ENCODE data around the gene HTR6. TPM values are rescaled to one million over a fixed set of nuclear protein-coding genes. Genes with fewer than 3 reads are reported as not detected.

HTR6 gene
- 0.09 TPM in 1 of 2 replicates, not detected in the other for total RNA-seq (ENCODE audit: low replicate concordance)

DNA sequence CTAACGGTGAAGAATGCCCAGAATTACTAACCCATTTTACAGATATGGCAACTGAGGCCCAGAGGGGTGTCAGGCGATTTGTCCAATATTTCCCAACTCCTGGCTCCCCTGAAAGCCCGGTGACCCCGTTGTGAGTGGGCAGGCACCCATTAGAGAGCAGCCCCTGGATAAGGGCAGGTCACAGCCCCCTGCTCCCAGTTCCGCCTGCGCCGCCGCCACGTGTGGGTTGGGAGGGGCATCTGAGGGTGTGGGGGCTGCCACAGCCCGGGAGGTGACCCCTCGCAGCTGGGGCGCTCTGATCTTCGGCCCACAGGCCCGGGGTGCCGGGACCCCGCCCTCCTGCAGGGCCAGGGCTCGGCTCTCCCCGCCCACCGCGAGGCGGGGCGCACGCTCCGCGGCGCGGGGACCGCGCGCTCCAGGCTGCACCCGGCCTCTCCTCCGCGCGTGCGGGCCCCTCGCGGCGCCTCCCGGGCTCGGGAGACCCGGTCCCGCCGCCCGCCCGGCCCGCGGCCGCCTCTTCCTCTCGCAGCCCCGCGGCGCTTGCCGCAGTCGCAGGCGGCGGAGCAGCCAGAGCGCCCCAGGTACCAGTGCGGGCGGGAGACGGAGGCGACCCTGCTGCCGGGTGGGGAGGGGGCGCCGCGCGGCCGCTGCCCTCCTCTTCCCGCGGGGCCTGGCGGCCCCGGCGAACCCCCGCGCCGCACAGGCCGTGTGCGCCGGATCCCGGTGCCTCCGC is at the start of gene HTR6:
TSS of gene HTR6 (plus strand) at position 423 of the 733 bp plus-strand sequence. CDS start 879 bp downstream, outside the sequence.
- no peak for DNase-seq (ENCODE audit: low read depth)
- TF ChIP-seq, protein P1, sequence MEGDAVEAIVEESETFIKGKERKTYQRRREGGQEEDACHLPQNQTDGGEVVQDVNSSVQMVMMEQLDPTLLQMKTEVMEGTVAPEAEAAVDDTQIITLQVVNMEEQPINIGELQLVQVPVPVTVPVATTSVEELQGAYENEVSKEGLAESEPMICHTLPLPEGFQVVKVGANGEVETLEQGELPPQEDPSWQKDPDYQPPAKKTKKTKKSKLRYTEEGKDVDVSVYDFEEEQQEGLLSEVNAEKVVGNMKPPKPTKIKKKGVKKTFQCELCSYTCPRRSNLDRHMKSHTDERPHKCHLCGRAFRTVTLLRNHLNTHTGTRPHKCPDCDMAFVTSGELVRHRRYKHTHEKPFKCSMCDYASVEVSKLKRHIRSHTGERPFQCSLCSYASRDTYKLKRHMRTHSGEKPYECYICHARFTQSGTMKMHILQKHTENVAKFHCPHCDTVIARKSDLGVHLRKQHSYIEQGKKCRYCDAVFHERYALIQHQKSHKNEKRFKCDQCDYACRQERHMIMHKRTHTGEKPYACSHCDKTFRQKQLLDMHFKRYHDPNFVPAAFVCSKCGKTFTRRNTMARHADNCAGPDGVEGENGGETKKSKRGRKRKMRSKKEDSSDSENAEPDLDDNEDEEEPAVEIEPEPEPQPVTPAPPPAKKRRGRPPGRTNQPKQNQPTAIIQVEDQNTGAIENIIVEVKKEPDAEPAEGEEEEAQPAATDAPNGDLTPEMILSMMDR (IDR thresholded peaks at IDR 0.05; ENCODE audit: insufficient read depth, low read length) = no peak
- H3K4me3 ChIP-seq (ENCODE audit: low read depth, low read length) = peak within 1 kb of the TSS; percentile 31

DNA sequence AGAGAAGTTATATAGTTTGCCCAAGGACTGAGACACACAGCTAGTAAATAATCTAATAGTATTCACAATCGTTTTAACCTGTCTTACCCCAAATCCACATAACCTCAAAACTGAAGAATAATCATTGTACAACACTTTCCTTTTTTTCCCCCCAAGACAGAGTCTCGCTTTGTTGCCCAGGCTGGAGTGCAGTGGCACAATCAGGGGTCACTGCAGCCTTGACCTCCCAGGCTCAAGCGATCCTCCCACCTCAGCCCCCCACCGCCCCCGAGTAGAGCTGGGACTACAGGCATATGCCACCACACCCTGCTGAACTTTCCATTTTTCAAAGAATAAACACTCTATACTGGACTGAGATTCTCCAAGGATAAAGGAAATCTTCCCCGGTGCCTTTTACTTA is 49.2 kb upstream of the HTR6 start:
- TF ChIP-seq, protein P1 (IDR thresholded peaks at IDR 0.05; ENCODE audit: insufficient read depth, low read length) = no peak
- no peak overlapping the region for H3K4me3 ChIP-seq (ENCODE audit: low read depth, low read length)
- no peak for DNase-seq (ENCODE audit: low read depth)

DNA sequence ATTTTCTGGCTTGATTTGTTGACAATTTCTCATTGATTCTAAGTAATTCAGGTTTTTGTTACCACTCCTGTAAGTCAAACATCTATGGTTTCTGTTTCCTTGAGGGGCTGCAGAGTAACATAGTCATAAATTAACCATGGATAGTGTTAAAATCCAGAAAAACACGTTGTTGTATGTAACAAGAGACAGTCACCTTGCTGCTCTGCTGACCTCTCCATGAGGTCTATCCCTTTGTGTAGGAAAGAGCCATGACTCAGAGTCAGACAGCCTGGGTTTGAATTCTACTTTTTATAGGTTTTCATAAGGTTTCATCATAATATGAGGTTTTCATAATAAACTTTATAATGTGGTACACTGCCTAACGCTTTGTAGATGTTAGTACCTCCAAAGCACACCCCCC is 48.2 kb upstream of the HTR6 start:
- TF ChIP-seq, protein P1 (IDR thresholded peaks at IDR 0.05; ENCODE audit: insufficient read depth, low read length) = no peak
- H3K4me3 ChIP-seq (ENCODE audit: low read depth, low read length) = no peak overlapping the region
- DNase-seq (ENCODE audit: low read depth) = peak; percentile 64

DNA sequence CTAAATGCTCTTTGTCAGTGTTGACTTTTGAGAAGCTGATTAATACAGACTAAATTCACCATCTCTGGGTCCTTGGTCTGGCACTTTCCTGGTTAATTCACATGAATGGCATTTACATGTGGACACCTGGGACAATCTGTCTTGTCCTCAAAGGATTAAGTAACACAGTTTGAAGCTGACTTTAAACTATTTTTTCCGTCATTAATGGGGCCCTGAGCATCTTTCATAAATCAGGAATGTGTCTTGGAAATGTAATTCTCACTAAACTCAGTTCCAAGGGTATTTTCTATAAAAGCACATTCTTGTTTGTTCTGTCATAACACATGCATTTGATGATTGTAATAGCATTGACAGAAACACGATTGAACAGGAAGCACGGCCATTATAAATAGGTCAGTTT is 47.3 kb upstream of the HTR6 start:
- TF ChIP-seq, protein P1 (IDR thresholded peaks at IDR 0.05; ENCODE audit: insufficient read depth, low read length) = no peak
- no peak overlapping the region for H3K4me3 ChIP-seq (ENCODE audit: low read depth, low read length)
- DNase-seq (ENCODE audit: low read depth) = no peak

DNA sequence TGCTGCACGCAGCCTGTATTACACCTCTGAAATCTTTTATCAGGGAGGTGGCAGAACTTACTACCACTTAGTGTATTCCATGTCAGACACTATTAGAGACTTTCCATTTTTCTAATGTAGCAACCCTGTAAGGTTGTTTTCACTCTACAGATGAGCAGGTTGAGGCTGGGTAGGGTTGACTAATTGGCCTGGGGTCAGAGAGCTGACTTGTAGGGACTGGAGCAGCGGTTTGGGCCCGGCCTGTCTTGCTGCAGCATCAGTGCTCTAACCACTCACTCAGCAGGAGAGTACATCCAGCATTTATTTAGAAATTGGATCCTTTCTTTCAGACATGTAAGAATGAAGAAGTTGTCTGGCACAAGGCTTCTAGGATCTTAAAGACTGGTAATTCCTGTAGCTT is 46.2 kb upstream of the HTR6 start:
- no peak for DNase-seq (ENCODE audit: low read depth)
- no peak overlapping the region for H3K4me3 ChIP-seq (ENCODE audit: low read depth, low read length)
- TF ChIP-seq, protein P1 (IDR thresholded peaks at IDR 0.05; ENCODE audit: insufficient read depth, low read length) = no peak

DNA sequence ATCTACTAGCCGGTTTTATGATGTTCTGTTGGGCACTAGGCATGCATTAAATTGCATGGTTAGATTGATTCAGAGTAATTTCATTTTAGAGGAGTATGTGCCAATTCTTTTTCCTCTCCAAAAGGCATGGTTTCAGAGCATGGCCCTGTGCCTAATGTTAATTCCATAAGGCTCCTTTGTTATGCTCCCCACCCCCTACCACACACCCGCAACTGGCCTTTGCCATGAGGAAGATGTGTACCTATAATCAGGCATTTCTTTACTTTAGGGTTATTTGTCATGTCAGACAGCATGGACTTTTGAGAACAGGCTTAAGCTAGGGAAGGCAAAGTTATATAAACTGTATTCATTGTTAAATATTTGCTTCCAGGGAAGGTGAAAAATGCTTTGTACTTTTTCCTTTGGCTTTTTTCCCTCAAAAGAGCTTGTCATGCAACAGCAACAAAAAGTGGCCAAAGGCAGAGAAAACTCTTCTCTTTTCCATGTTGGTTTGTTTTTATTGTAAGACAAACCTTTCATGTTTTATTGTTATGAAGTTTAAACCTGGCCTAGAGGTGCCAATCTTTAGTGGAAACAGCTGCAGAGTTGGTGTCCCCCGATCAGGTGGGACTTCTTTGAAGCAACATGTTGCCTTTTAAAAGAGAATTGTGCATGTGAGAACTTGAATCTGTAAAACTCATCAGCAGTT is 44.8 kb upstream of the HTR6 start:
- H3K4me3 ChIP-seq (ENCODE audit: low read depth, low read length) = no peak overlapping the region
- TF ChIP-seq, protein P1 (IDR thresholded peaks at IDR 0.05; ENCODE audit: insufficient read depth, low read length) = no peak
- peak; percentile 37 for DNase-seq (ENCODE audit: low read depth)
